GM12891 (cell line): Measurements from ENCODE around the gene CCDC70.

Experiments
- DNase-seq: peaks from one replicate; pipeline ENCODE4 v3.0.0; 2011; ENCODE audit warnings: low spot score; ENCODE audit not compliant: insufficient read length
- FAIRE-seq: peaks from 2 replicates; lab custom pipeline; 2011; peaks lifted over from hg19 to GRCh38; lab: Jason Lieb, UNC
- PAX5 ChIP-seq: IDR thresholded peaks from 2 replicates; pipeline ENCODE4 v1.6.1; 2011; ENCODE audit warnings: low read length, moderate library complexity, mild to moderate bottlenecking; ENCODE audit not compliant: insufficient read depth, severe bottlenecking
- POLR2A ChIP-seq: IDR thresholded peaks from 2 replicates; pipeline ENCODE4 v1.6.1; 2011; ENCODE audit warnings: low read depth, low read length, control low read depth
- POLR2AphosphoS5 ChIP-seq: IDR thresholded peaks from 2 replicates; pipeline ENCODE4 v1.6.1; 2011; ENCODE audit warnings: low read depth, low read length, control low read depth
- POU2F2 ChIP-seq: IDR thresholded peaks from 2 replicates; pipeline ENCODE4 v1.6.1; 2011; ENCODE audit warnings: low read depth, mild to moderate bottlenecking, control low read depth, low read length, moderate library complexity
- SPI1 ChIP-seq: IDR thresholded peaks from 2 replicates; pipeline ENCODE4 v1.6.1; 2011; ENCODE audit warnings: low read depth, low read length, control low read depth
- TAF1 ChIP-seq: IDR thresholded peaks from 2 replicates; pipeline ENCODE4 v1.6.1; 2011; ENCODE audit warnings: low read depth, low read length, control low read depth

The CCDC70 gene

GRCh38 chr13:51856027-51856736 is 5.6 kb upstream of the CCDC70 start:
- TF ChIP-seq POLR2AphosphoS5 (no peak), POLR2A (no peak), SPI1 (no peak), PAX5 (no peak), POU2F2 (no peak), TAF1 (no peak)
- FAIRE-seq: no peak
- no peak for DNase-seq

- FAIRE-seq (no peak), DNase-seq (no peak)
- TF ChIP-seq TAF1: no peak
- no peak for TF ChIP-seq POU2F2
- TF ChIP-seq SPI1: no peak
- no peak for TF ChIP-seq POLR2A
- no peak for TF ChIP-seq PAX5
- no peak for TF ChIP-seq POLR2AphosphoS5
These were observed 4.8 kb upstream of the CCDC70 start for GRCh38 chr13:51856998-51857397.

GRCh38 chr13:51858433-51859247 is 3.1 kb upstream of the CCDC70 start:
- no peak for DNase-seq
- TF ChIP-seq PAX5 (no peak), TAF1 (no peak), POLR2A (no peak), POLR2AphosphoS5 (no peak), POU2F2 (no peak), SPI1 (no peak)
- no peak for FAIRE-seq

GRCh38 chr13:51862957-51863356 is 1.2 kb downstream of the CCDC70 start:
- no peak for TF ChIP-seq SPI1
- TF ChIP-seq TAF1: no peak
- no peak for TF ChIP-seq PAX5
- TF ChIP-seq POLR2AphosphoS5: no peak
- TF ChIP-seq POLR2A: no peak
- TF ChIP-seq POU2F2: no peak
- FAIRE-seq (no peak), DNase-seq (no peak)

GRCh38 chr13:51865838-51866237 is 4.1 kb downstream of the CCDC70 start:
- no peak for FAIRE-seq
- no peak for DNase-seq
- no peak for TF ChIP-seq TAF1
- TF ChIP-seq PAX5: no peak
- TF ChIP-seq POLR2A: no peak
- TF ChIP-seq POU2F2: no peak
- no peak for TF ChIP-seq POLR2AphosphoS5
- no peak for TF ChIP-seq SPI1

- no peak for FAIRE-seq
These were observed 5.3 kb downstream of the CCDC70 start for GRCh38 chr13:51867062-51867461.

GRCh38 chr13:51869916-51870315 is 8.1 kb downstream of the CCDC70 start:
- DNase-seq (no peak), FAIRE-seq (no peak)
- TF ChIP-seq POU2F2: no peak
- TF ChIP-seq POLR2A: no peak
- no peak for TF ChIP-seq PAX5
- no peak for TF ChIP-seq TAF1
- TF ChIP-seq POLR2AphosphoS5: no peak
- TF ChIP-seq SPI1: no peak

More at GRCh38 chr13:51867062-51867461, 5.3 kb downstream of the CCDC70 start:
- no peak for DNase-seq
- no peak for TF ChIP-seq SPI1
- no peak for TF ChIP-seq PAX5
- no peak for TF ChIP-seq POLR2A
- TF ChIP-seq TAF1: no peak
- no peak for TF ChIP-seq POLR2AphosphoS5
- no peak for TF ChIP-seq POU2F2

GRCh38 chr13:51870616-51871015 is 8.8 kb downstream of the CCDC70 start:
- DNase-seq: no peak
- FAIRE-seq: no peak
- TF ChIP-seq POLR2A: no peak
- no peak for TF ChIP-seq TAF1

- DNase-seq (no peak), FAIRE-seq (no peak)
- no peak for TF ChIP-seq POU2F2
- no peak for TF ChIP-seq SPI1
- no peak for TF ChIP-seq POLR2AphosphoS5
- no peak for TF ChIP-seq PAX5
- no peak for TF ChIP-seq POLR2A
- no peak for TF ChIP-seq TAF1
These were observed 11.5 kb downstream of the CCDC70 start for GRCh38 chr13:51873117-51873798.

GRCh38 chr13:51873837-51874236 is 12.1 kb downstream of the CCDC70 start:
- TF ChIP-seq PAX5 (no peak), POLR2AphosphoS5 (no peak), POLR2A (no peak)
- no peak for DNase-seq

More at GRCh38 chr13:51873837-51874236, 12.1 kb downstream of the CCDC70 start:
- no peak for FAIRE-seq
